T-helper 1 cell (primary cell): Measurements from ENCODE around the gene NUP153.
"Not testable (repeated sequence)": the region's sequence is repeated elsewhere in the genome, so short reads cannot be mapped to it uniquely, and the experiment has no call there.

ENCODE experiments used
- DNase-seq, 5 donors: peaks; one replicate each; pipeline ENCODE4 v3.0.0-alpha.2; 2012 to 2020

NUP153 gene

GRCh38 chr6:17600527-17601385, 106.0 kb downstream of the NUP153 start:
- peak; percentile 7 to 52 (median 28) for DNase-seq

- DNase-seq = peak; percentile 87 to 96 (median 93)
These were observed 106.7 kb downstream of the NUP153 start, which contains the start of gene FAM8A1 for GRCh38 chr6:17599877-17600526. FAM8A1 (plus strand) TSS chr6:17600302; CDS start chr6:17600410, 108 bp downstream.

DNA sequence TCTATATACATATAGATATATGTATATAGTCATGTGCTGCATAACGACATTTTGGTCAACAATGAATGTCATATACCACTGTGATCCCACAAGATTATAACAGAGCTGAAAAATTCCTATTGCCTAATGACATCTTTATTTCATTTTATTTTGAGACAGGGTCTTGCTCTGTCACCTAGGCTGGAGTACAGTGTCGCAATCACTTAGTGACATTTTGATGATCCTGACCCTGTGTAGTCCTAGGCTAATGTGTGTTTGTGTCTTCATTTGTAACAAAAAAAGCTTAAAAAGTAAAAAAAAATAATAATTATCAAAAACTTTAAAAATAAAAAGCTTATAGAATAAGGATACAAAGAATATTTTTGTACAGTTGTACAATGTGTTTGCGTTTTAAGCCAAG, 110.6 kb downstream of the NUP153 start:
- no peak for DNase-seq

DNA sequence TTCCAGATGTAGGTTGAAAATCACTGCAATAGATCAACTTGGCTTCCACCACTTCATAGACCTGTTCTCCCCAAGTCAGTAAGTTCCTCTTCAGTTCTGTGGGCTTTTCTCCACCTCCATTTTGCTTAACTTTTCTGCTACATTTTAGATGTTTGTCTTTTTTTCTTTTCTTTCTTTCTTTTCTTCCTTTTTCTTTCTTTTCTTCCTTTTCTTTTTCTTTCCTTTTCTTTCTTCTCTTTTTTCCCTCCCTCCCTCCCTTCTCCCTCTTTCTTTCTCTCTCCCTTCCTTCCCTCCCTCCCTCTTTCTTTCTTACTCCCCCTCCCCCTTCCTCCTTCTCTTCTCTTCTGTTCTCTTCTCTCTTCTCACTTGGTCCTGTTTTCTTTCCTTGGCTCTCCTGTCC, 113.5 kb downstream of the NUP153 start:
- no peak for DNase-seq

- no peak for DNase-seq
These were observed 115.4 kb downstream of the NUP153 start for GRCh38 chr6:17591287-17591686.

GRCh38 chr6:17589406-17590096, 117.2 kb downstream of the NUP153 start:
- no peak for DNase-seq

DNA sequence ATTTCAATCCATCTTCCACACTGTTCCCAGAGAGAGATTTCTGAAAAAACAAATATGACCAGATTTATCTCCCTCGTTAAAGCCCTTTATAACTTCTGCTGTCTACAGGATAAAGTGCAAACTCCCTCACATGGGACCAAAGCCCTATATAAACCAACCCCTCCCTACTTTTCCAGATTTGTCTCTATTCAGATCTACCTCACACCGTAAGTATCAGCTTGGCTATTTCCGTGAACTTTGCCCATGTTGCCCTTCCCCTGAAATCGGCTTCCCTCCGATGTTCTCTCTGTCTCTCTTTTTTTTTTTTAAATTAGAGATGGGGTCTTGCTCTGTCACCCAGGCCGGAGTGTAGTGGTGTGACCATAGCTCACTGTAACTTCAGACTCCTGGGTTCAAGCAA, 118.7 kb downstream of the NUP153 start:
- DNase-seq = no peak

DNA sequence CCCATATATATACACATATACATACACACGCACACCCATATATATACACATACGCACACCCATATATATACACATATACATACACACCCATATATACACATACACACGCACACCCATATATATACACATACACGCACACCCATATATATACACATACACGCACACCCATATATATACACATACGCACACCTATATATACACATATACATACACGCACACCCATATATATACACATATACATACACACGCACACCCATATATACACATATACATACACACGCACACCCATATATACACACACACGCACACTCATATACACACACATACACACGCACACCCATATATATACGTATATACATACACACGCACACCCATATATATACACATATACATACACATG, 120.1 kb downstream of the NUP153 start:
- DNase-seq = not testable (repeated sequence)

- no peak for DNase-seq
These were observed 120.8 kb downstream of the NUP153 start for GRCh38 chr6:17585766-17586490.

GRCh38 chr6:17584241-17584803, 122.4 kb downstream of the NUP153 start:
- peak in 1 of 5 donors; percentile 35 for DNase-seq

GRCh38 chr6:17583811-17584210, 122.9 kb downstream of the NUP153 start:
- DNase-seq = no peak

GRCh38 chr6:17581282-17581681, 125.4 kb downstream of the NUP153 start:
- not testable (repeated sequence) for DNase-seq

DNA sequence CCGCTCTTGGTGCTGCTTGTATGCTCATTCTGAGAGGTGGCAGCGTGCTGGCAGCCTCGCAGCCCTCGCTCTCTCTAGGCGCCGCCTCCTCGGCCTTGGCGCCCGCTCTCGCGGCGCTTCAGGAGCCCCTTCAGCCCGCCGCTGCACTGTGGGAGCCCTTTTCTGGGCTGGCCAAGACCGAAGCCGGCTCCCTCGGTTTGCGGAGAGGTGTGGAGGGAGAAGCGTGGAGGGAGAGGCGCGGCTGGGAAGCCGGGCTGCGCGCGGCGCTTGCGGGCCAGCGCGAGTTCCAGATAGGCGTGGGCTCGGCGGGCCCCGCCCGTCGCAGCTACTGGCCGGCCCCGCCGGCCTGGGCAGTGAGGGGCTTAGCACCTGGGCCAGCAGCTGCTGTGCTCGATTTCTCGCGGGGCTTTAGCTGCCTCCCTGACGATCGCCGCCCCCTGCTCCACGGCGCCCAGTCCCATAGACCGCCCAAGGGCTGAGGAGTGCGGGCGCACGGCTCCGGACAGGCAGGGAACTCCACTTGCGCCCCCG, 126.1 kb downstream of the NUP153 start:
- peak in 1 of 5 donors; percentile 20 for DNase-seq

- no peak for DNase-seq
These were observed 129.7 kb downstream of the NUP153 start for GRCh38 chr6:17577059-17577458.

DNA sequence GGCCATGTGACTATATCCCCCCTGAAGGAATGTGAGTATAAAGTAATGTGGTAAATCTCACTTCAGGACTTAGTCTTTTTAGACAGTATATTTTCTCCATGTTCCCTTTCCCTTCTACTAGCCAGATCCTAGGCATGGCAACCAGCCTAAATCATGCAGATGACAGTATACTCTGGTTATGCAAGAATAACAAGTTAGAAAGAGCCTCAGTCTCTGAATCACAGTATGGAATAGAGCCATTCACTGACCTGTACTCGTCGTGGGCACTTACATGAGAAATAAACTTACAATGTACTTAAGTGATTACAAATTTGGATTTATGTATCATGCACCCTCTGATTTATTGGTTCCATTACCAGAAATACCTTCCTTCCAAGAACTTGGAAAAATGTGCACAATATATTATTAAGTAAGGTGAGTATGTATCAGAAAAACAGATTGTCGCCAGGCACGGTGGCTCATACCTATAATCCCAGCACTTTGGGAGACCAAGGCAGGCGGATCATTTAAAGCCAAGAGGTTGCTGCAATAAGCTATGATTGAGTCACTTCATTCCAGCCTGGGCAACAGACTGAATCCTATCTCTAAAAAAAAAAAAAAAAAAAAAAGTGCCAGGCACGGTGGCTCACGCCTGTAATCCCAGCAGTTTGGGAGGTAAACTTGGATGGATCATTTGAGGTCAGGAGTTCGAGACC, 131.7 kb downstream of the NUP153 start:
- no peak for DNase-seq

DNA sequence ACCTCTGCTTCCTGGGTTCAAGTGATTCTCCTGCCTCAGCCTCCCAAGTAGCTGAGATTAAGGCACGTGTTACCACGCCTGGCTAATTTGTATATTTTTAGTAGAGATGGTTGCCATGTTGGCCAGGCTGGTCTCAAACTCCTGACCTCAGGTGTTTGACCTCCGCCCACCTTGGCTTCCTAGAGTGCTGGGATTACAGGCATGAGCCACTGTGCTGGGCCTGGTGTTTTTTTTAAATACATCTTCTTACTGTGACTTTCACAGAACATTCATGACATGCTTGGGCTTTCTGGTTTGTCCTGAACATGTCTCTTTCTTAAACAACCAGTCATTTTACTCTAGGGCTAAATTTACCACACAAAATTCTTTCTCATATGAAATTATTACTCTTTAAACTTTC, 141.3 kb downstream of the NUP153 start:
- DNase-seq = no peak
